SKM-1 (cell line): Measurements from ENCODE around the gene RPS25.
"Not testable (repeated sequence)": the region's sequence is repeated elsewhere in the genome, so short reads cannot be mapped to it uniquely, and the experiment has no call there.

Experiments used
- DNase-seq: peaks from one replicate; lab custom pipeline; 2025; ENCODE audit not compliant: unreplicated experiment; lab: John Stamatoyannopoulos, UW

Gene RPS25

DNA sequence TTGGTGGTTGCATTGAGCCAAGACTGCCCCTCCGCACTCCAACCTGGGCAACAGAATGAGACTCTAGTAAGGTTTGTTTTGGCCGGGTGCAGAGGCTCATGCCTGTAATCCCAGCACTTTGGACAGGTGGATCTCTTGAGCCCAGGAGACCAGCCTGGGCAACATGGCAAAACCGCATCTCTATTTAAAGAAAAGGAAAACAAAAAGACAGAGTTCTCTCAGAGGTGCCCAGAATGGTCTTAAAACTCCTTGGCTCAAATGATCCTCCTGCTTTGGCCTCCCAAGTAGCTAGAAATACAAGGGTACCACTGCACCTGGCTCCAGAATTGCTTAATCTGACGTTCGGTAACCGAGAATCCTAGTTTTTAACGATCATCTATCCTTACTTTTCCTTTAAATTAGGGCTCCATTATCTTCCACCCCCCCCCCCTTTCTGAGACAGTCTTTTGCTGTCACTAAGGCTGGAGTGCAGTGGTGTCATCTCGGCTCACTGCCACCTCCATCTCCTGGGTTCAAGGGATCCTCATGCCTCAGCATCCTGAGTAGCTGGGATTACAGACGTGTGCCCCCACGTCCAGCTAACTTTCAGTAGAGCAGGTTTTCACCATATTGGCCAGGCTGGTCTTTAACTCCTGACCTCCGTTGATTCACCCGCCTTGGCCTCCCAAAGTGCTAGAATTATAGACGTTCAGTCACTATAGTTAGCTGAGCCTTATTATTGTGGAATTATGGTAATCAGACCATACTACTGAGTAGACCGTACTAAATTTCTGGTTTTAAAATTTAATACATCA lies 1.7 kb downstream of the RPS25 start:
- no peak for DNase-seq

DNA sequence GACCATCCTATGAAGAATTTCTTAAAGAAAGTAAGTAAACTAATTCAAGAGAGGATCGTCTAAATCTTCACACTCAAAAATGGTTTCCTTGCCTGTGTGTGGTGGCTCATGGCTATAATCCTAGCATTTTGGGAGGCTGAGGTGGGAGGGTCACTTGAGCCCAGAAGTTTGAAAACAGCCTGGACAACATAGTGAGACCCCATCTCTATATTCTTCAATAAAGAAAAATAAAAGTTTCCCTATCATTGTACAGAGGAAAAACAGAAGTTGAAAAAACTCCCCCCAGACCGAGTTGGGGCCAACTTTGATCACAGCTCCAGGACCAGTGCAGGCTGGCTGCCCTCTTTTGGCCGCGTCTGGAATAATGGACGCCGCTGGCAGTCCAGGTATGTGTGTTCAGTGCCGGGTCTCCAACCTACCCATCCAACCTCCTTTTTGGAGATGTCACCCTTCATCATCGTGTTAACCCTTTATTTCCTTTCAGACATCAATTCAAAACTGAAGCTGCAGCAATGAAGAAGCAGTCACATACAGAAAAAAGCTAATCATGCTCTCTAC lies 3.0 kb downstream of the RPS25 start:
- no peak for DNase-seq

DNA sequence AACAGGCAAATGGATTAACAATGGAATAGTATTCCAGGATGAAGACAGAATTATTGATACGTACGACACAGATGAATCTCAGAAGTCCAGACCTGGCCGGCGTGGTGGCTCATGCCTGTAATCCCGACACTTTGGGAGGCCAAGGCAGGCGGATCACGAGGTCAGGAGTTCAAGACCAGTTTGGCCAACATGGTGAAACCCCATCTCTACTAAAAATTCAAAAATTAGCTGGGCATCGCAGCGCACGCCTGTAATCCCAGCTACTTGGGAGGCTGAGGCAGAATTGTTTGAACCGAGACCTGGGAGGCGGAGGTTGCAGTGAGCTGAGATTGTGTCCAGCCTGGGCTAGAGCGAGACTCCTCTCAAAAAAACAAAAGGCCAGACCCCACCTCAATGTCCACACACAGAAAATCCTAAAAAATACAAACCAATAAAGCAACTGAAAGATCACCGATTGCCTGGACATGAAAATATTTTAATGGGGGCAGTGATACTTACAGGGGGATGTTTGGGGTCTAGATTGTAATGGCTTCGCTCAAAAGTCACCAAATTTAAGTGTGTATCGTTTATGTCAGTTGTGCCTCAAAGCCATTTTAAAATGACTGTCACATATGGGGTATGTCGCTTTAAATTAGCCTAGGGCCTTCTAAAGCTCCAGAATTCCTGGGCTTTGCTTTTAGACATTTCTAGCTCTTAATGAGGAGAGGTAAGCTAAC lies 3.8 kb downstream of the RPS25 start:
- DNase-seq, result no peak

DNA sequence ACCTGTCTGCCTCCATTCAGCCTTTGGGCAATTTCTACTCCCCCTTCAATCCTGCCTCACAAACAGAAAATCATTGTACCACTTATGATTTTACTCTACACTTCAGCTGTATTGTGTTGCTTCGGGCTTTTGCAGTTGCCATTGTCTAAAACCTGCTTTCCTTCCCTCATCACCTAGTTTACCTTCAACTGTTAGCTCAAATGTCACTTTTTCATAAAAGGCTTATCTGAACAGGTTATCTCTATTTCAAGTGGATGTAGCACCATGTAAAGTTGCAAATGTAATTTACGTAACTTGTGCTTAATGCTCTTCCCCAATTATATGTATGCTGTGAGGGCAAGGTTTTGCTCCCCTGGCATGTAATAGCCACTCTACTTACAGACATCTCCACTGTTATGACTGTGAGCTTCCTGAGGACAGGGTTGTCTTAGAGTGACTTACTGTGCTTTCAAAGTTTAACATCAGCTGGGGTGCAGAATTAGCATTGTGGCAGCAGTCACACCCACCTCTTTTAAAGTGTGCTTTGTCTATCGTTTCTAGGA lies 5.4 kb downstream of the RPS25 start:
- no peak for DNase-seq

DNA sequence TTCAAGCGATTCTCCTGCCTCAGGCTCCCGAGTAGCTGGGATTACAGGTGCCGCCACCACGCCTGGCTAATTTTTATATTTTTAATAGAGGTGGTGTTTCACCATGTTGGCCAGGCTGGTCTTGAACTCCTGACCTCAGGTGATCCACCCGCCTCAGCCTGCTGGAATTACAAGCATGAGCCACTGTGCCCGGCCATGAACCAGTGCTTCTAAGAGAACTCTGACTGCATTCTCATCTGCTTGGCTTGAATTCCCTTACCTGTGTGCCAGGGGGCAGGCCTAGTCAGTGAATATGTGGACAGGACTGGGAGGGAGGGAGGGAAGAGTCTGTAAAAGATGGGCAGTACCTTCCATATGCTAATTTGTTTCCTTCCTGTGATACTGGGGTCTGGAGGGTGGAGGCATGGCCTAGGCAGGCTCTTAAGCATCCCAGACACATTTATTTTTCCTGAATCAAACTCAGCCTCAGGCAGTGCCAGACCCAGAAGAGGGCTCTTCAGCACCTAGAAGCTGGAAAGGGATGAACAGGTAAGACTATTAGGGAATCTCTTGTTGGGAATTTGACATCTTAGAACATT lies 6.6 kb downstream of the RPS25 start:
- no peak for DNase-seq

DNA sequence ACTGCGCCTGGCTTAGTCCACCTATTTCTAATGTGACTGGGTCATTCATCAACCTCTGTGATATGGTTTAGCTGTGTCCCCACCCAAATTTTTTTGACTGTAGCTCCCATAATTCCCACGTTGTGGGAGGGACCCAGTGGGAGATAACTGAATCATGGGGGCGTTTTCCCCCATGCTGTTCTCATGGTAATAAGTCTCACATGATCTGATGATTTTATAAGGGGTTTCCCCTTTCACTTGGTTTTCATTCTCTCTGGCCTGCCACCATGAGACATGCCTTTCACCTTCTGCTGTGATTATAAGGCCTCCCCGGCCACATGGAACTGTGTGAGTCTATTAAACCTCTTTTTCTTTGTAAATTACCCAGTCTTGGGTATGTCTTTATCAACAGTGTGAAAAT lies 11.5 kb downstream of the RPS25 start:
- no peak for DNase-seq

DNA sequence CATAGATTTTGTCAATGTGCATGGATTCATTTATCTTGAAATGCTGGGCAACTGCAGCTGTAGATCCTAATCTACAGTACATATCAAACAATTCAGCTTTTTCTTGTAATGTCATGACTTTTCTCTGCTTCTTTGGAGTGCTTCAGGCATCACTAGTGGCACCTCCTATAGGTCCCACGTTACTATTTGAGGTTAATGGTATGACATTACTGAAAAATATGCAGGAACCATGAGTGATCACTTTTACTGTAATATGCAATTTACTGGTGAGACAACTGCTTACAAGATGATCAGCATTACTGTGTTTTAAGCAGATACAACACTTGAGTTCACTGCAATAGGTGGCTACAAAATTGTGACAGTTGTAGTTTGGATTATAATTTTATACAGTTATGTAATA lies 17.2 kb downstream of the RPS25 start:
- no peak for DNase-seq

DNA sequence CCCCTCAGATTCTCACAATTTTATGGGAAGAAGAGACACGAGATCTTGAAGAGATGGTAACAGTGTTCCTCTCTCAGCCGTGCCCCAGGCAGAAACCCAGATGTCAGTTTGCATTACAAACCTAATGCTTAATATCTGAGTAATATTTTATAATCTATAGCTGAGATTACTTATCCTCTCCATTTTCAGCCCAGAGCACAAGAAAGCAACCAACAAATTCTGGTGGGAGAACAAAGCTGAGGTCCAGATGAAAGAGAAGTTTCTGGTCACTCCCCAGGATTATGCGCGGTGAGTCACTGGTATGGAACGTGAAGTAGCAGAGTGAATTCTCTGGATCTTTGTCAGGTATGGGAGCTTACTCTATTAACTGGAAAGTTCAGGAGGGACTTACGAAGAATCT lies 19.3 kb downstream of the RPS25 start:
- no peak for DNase-seq

DNA sequence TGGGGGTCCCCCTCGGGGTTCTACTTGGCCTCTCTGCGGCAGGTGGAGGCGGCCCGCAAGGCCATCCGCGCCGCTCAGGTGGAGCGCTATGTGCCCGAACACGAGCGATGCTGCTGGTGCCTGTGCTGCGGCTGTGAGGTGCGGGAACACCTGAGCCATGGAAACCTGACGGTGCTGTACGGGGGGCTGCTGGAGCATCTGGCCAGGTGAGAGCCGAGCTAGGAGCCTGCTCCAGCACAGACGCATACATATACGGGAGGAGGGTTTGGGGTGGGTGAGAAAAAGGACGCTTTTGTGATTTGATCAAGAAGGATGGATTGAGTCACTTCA lies 19.8 kb downstream of the RPS25 start:
- DNase-seq, result no peak

DNA sequence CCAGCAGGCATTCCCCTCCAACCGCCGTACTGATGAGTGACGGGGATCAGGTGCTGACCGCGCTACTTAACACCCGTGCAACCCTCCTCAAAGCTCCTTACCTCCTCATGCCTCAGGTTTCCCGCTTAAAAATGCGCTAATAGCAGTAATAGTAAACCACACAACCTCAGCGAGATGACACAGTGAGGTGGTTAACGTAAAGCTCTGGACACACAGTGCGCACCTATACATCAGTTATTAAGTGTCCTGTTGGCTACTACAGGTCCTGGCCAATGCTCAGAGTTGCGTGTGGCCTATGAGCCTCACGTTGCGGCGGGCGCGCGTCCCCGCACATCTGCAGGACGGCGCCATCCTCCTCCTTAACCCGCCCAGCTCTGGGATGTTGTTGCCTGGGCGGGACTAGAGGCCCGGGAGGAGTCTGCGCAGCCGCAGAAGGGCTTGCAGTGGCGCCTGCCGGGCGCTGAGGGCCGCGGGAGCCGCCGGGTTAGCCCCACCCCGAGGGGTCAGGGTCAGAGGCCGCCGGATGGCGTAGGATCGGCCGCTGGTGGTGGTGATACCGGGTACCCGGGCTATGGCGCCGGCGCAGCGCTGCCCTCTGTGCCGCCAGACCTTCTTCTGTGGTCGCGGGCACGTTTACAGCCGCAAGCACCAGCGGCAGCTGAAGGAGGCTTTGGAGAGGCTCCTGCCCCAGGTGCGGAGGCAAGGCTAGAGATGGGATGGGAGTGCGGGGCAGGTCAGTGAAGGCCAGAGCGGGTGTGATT lies 20.3 kb downstream of the RPS25 start, which contains the start of gene CENATAC:
TSS of gene CENATAC (plus strand) at position 512 of the 761 bp plus-strand sequence. CDS start at position 572, 60 bp downstream.
- peak; percentile 93 for DNase-seq

DNA sequence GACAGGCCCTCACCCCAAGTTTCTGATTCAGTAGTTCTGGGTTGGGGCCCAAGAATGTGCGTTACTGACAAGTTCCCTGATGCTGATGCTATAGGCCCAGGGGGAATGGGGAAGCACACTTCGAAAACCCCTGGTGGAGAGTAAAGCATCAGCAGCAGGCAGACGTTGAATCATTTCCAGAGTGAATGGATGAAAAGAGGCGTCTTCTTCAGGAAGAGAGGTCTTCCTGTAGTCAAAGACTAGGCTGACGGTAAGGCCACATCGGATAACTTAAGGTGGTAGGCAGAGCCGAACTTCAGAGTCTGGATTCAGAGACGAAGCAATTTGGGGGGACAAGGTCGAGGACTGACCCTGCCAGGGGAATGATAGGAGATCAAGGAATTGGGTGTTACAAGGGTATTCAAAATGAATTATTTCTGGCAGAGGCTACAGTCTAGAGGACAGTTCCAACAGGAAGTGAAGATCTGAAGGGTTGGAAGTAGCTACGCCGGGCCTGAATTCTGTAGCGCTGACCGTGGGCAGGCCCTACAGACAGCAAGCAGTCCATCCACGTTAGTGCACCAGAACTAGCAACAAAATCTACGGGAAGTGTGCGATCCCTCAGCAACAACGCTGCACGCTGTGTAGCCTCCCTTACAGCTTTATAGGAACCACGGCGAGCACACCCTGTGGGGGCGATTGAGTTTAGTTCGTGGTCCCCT lies 21.1 kb downstream of the RPS25 start:
- DNase-seq, result peak; percentile 30

DNA sequence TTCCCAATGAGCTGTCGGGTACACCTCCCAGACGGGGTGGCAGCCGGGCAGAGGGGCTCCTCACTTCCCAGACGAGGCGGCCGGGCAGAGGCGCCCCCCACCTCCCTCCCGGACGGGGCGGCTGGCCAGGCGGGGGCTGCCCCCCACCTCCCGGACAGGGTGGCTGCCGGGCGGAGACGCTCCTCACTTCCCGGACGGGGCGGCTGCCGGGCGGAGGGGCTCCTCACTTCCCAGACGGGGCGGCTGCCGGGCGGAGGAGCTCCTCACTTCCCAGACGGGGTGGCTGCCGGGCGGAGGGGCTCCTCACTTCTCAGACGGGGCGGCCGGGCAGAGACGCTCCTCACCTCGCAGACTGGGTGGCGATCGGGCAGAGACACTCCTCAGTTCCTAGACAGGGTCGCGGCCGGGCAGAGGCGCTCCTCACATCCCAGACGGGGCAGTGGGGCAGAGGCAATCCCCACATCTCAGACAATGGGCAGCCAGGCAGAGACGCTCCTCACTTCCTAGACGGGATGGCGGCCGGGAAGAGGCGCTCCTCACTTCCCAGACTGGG lies 26.6 kb downstream of the RPS25 start:
- DNase-seq, result not testable (repeated sequence)

DNA sequence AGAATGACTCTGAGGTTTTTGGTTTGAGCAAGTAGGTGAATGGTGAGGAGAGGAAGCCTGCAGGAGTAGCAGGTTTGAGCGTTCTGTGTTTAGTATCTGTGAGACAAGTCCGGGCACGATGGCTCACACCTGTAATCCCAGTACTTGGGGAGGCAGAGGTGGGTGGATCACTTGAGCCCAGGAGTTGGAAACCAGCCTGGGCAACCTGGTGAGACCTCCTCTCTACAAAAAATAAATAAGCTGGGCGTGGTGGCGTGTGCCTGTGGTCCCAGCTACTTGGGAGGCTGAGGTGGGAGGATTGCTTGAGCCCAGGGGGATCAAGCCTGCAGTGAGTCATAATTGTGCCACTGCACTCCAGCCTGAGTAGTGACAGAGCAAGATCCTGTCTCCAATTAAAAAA lies 29.9 kb downstream of the RPS25 start:
- no peak for DNase-seq

DNA sequence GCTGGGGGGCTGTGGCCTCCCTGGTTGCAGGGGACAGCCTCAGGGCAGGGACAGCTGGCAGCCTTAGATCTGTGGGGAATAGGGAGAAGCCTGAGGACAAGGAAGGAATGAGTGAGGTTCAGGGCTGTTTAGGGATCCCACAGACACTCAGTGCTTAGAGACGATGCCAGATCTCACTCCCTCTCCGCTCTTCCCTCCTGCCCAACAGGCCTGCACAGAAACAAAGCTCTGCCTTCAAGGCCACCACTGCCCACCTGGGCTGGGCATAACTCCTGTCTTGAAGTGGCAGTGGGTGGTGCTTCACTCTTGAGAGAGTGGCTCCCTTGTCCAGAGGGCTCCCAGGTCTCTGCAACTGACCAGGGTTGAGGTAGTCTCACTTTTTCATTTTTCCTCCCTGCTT lies 33.3 kb downstream of the RPS25 start:
- DNase-seq, result no peak

DNA sequence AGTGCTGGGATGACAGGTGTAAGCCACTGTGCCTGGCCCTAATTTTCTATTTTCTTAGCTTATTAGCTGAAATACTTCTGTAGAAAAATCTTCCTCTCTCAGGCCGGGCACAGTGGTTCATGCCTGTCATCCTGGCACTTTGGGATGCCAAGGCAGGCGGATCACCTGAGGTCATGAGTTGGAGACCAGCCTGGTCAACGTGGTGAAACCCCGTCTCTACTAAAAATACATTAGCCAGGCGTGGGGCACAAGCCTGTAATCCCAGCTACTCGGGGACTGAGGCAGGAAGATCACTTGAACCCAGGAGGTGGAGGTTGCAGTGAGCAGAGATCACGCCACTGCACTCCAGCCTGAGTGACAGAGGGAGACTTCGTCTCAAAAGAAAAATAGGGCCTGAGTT lies 33.8 kb downstream of the RPS25 start:
- DNase-seq, result not testable (repeated sequence)

DNA sequence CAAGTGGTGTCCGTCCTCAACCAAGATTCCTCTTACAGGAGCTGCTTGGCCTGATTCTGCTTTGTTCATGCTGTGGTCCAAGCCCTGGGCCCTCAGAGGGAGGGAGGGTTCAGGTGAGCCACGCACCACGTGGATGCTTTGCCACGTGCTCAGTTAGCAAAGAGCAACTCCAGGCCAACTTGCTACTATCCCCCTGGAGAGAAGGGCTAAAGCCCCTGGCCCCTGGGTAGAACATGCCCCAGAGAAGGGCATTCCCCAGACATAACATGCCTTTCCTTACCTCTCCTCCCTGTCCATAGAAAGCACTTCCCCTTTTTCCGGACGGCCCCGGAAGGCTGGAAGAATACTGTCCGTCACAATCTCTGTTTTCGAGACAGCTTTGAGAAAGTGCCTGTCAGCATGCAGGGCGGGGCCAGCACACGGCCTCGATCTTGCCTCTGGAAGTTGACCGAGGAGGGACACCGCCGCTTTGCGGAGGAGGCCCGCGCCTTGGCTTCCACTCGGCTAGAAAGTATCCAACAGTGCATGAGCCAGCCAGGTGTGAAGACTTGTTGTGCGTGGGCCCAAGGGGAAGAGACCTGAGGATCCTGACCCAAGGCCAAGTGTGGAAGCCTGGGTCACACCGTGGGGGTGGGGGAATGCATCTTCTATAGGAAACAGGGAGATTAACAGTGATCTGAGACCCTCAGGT lies 37.8 kb downstream of the RPS25 start:
- no peak for DNase-seq

DNA sequence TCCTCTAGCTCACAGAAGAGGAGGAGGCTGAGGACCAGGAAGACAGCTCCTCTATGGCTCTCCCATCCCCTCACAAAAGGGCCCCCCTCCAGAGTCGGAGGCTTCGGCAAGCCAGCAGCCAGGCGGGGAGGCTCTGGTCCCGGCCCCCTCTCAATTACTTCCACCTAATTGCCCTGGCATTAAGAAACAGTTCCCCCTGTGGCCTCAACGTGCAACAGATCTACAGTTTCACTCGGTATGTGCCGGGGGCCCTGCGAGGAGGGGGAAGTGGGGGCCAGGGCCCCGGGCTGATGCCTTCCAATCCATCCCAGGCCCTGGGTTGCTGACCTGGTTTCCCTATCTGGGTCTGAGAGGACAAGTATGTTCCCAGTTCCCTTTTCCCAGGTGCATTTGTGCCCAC lies 38.7 kb downstream of the RPS25 start:
- DNase-seq, result peak; percentile 39

DNA sequence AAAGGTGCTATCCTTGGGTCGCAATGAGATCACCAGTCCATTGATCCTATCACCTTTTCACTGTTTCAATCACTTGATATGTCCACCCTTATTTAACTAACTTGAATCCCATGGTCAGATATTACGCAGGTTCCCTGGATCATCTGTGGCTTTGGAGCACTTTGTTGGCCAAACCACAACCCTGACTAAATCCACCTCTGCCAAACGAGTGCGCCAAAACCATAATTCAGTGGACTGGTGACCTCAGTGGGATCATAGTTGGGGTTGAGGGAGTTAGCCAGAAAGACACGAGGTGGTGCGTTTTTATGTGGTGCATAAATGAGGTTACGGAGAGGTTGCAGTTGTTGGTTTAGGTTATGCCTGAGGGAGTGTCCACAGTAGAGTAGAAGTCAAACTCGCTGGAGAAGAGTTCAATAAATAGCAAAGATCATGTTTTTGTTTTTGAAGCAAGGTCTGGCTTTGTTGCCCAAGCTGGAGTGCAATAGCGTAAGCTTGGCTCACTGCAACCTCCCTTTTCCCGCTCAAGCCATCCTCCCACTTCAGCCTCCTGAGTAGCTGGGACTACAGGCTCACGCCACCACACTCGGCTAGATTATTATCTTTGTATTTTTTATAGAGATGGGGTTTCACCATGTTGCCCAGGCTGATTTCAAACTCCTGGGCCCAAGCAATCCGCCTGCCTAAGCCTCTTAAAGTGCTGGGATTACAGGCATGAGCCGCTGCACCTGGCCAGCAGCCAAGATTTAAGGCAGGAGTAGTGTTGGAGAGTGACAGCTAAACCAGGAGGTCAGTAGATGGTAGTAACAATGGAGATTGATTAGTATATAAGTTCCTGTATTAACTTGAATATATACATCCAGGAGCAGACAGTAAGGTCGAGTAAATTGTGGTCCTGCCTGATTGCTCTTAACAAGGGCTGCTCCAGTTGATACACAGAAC lies 42.1 kb downstream of the RPS25 start:
- DNase-seq, result no peak
